Fibroblast of the aortic adventitia (primary cell): ENCODE results near the gene C5orf58. TPM values are rescaled to one million over a fixed set of nuclear protein-coding genes. Genes with fewer than 3 reads are reported as not detected.

ENCODE experiments used
- DNase-seq: peaks from one replicate; pipeline ENCODE4 v3.0.0-alpha.2; 2010; ENCODE audit warnings: low read depth
- H3K4me3 ChIP-seq: 2 replicates; pipeline ENCODE4 v1.5.1; 2011; ENCODE audit warnings: low read depth, mild to moderate bottlenecking, control low read depth, low read length, moderate library complexity
- total RNA-seq: library from RNA; depleted of rRNA; stranded (reverse); fragments of >200 nt; gene quantifications from 2 replicates; pipeline ENCODE4 v1.2.3, GENCODE V29; 2012; ENCODE audit warnings: low replicate concordance
- TF ChIP-seq, protein P1 (sequence below): IDR thresholded peaks from 2 replicates; pipeline ENCODE4 v1.5.1; 2011; ENCODE audit warnings: mild to moderate bottlenecking, low read length, control low read depth, inconsistent platforms; ENCODE audit not compliant: insufficient read depth

The C5orf58 gene
- total RNA-seq, 1 donor = not detected

DNA sequence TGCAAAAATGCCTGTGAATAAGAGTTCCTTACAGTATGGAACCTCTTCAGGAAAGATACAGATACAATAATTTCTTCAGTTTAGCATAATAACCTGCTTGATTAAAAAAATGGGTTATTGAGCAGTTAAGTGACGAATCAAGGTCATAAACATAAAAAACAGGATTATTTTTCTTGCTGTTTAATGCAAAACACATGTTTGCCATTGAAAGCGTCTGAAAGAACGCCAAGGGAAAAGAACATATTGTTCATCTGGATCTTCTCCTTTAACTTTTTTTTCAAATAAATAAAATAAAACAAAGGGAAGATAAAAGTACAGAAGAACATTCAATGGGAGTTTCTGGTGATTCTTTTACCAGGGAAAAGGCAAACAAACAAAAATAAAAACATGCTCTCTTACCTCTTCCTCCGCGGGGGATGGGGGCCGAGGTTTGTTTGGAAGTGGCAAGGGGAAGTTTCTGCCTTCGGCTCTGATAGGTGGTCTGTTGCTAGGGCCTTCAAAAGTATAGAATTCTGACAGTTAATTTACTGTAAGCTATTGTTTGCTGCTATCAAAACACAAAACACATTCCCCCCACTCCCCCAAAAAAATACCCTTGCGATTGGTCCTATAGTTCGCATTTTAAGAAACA is 20.1 kb downstream of the C5orf58 start:
- H3K4me3 ChIP-seq = no peak overlapping the region
- no peak for DNase-seq
- TF ChIP-seq, protein P1, sequence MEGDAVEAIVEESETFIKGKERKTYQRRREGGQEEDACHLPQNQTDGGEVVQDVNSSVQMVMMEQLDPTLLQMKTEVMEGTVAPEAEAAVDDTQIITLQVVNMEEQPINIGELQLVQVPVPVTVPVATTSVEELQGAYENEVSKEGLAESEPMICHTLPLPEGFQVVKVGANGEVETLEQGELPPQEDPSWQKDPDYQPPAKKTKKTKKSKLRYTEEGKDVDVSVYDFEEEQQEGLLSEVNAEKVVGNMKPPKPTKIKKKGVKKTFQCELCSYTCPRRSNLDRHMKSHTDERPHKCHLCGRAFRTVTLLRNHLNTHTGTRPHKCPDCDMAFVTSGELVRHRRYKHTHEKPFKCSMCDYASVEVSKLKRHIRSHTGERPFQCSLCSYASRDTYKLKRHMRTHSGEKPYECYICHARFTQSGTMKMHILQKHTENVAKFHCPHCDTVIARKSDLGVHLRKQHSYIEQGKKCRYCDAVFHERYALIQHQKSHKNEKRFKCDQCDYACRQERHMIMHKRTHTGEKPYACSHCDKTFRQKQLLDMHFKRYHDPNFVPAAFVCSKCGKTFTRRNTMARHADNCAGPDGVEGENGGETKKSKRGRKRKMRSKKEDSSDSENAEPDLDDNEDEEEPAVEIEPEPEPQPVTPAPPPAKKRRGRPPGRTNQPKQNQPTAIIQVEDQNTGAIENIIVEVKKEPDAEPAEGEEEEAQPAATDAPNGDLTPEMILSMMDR = no peak

DNA sequence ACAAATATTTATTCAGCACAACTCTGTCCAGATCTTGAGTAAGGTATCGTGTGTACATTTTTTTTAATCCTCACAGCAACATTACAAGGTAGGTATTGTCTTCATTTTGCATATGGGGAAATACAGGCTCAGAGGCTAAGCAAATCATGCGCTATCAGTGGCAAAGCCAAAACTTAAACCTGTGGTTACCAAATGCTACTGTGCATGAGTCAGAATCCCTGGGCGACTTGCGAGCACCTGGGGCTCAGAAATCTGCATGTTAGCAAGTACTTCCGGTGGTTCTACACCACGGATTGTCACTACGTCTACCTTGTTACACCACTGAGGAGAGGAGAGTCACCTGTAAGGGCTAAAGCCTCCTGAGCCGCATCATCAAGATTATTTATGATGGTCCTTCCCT is 21.3 kb downstream of the C5orf58 start:
- no peak for DNase-seq
- TF ChIP-seq, protein P1 = no peak
- no peak overlapping the region for H3K4me3 ChIP-seq

DNA sequence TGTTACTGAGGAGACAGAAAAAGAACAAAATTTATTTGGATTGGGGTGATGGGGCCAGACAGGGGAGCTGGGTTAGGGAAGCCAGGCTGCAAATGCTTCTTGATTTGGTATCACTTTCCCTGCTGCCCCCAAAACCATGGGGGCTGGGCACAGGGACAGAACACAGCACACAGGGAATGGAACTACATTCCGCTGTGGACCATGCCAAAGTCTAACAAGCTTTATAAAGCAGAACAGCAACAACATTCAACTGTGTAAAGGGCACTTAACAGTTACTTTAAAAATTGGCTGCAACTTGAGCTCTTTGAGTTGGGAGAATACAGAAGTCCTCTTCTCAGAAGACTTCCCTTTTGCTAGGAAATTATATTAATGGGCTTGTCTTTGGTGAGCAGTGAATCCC is 23.8 kb downstream of the C5orf58 start:
- DNase-seq = no peak
- no peak overlapping the region for H3K4me3 ChIP-seq
- TF ChIP-seq, protein P1 = no peak

DNA sequence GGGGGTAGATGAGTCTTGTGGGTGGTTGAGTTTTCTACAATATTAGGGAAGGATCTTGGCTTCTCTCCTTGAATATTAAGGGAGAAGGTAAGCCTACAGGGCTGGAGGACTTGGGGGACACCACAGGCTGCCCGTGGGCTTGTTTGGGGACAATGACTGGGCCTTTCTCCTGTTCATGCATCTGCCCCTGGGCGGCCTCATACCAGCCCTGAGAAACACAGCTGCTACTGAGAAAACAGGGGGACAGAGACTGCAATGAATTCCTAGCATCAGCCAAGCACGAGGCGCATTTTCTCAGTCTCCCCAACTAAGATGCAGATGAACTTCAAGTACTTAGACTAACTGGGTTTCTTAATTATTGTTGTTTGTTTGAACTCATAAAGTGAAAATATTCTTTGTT is 24.6 kb downstream of the C5orf58 start:
- H3K4me3 ChIP-seq = no peak overlapping the region
- no peak for DNase-seq
- TF ChIP-seq, protein P1 = no peak

DNA sequence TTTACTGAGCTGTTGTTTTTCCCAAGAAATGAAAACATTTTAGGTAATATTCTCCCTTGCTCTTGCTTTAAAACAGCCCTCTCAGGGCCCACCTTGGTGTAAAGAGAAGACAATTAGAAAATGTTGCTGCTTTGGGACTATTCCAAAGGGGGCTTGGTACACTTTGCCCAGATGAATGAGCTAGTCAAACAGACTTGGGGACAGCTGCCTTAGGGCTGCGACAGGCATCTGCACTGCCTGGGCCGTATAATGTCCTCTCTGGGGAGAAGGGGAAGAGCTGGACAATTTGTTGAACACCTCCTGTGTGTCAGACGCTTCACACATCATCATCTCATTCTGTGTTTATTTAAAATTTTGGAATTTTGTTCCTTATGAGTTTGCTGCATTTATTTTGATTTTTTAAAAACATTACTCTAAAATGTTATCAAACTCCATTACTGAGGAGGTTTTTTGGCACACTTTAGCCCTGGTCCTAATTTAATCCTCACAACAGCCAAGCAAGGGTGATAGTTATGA is 28.8 kb downstream of the C5orf58 start:
- H3K4me3 ChIP-seq = no peak overlapping the region
- no peak for DNase-seq
- TF ChIP-seq, protein P1 = no peak

DNA sequence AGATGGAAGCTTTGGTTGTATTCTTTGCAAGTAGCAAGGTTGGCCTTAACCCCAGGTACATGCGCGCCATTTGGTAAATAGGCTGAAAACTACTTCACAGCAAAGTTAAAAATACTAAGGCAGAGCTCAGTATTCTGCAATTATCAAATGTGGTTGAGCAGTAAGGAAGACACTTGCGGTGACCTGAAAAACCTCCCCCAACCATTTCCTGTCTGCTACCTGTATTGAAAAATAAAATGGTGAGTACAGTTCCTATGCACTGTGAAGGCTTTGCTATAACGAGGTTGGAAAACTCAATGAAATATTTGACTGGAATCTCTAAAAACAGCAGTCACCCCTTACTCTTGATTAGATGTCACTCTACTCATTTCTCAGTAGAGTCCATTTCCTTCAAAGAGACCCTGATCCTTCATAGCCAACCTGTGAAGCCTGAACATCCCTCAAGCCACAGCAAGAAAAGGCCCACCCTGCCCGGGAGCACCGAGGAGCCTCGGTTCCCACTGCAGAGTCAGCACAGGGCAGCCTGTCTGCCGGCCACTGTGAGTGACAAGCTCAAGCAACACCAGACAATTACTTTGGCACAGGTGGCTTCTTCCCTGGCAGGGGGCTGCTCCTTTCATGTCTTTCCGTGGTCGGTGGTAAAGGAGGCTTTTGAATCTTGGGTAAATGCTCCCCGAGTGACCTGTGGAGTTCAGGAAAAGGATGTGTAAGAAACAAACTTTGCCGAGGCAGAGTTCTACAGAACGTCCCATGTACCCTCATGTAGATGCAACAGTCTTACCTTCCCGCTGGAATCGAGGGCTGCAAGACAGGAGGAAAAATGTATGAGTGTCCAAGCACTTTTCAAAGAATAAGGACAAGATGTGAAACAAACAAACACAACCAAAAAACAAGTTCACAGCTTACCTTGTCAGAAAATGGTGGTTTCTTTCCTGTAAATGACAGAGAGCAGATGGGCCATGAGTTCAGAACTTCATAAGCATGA is 29.6 kb downstream of the C5orf58 start:
- DNase-seq = no peak
- no peak overlapping the region for H3K4me3 ChIP-seq
- TF ChIP-seq, protein P1 = no peak
